ENCODE measurements around the gene TEAD1.

DNA sequence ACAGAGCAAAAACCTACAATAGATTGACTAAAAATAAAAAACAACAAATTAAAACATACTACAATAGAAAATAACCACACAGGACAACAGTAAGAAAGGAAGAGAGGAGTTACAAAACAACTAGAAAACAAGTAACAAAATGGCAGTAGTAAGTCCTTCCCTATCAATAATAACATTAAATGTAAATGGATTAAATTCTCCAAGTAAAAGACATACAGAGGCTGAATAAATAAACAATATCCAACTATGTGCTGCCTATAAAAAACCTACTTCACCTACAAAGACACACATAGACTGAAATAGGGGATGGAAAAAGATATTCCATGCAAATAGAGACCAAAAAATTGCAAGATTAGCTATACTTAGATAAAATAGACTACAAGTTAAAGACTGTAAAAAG lies 277.9 kb downstream of the TEAD1 start:
- TF ChIP-seq, protein P1, sequence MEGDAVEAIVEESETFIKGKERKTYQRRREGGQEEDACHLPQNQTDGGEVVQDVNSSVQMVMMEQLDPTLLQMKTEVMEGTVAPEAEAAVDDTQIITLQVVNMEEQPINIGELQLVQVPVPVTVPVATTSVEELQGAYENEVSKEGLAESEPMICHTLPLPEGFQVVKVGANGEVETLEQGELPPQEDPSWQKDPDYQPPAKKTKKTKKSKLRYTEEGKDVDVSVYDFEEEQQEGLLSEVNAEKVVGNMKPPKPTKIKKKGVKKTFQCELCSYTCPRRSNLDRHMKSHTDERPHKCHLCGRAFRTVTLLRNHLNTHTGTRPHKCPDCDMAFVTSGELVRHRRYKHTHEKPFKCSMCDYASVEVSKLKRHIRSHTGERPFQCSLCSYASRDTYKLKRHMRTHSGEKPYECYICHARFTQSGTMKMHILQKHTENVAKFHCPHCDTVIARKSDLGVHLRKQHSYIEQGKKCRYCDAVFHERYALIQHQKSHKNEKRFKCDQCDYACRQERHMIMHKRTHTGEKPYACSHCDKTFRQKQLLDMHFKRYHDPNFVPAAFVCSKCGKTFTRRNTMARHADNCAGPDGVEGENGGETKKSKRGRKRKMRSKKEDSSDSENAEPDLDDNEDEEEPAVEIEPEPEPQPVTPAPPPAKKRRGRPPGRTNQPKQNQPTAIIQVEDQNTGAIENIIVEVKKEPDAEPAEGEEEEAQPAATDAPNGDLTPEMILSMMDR (IDR thresholded peaks at IDR 0.05; ENCODE audit: insufficient read depth, low read length) = no peak
- TF ChIP-seq GABPA (IDR thresholded peaks at IDR 0.05; ENCODE audit: low read depth) (no peak), POLR2AphosphoS5 (IDR thresholded peaks at IDR 0.05; ENCODE audit: low read depth) (no peak)
- TF ChIP-seq, protein P2, sequence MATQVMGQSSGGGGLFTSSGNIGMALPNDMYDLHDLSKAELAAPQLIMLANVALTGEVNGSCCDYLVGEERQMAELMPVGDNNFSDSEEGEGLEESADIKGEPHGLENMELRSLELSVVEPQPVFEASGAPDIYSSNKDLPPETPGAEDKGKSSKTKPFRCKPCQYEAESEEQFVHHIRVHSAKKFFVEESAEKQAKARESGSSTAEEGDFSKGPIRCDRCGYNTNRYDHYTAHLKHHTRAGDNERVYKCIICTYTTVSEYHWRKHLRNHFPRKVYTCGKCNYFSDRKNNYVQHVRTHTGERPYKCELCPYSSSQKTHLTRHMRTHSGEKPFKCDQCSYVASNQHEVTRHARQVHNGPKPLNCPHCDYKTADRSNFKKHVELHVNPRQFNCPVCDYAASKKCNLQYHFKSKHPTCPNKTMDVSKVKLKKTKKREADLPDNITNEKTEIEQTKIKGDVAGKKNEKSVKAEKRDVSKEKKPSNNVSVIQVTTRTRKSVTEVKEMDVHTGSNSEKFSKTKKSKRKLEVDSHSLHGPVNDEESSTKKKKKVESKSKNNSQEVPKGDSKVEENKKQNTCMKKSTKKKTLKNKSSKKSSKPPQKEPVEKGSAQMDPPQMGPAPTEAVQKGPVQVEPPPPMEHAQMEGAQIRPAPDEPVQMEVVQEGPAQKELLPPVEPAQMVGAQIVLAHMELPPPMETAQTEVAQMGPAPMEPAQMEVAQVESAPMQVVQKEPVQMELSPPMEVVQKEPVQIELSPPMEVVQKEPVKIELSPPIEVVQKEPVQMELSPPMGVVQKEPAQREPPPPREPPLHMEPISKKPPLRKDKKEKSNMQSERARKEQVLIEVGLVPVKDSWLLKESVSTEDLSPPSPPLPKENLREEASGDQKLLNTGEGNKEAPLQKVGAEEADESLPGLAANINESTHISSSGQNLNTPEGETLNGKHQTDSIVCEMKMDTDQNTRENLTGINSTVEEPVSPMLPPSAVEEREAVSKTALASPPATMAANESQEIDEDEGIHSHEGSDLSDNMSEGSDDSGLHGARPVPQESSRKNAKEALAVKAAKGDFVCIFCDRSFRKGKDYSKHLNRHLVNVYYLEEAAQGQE (IDR thresholded peaks at IDR 0.05; ENCODE audit: insufficient replicate concordance, low read depth) = no peak
